Fibroblast of pulmonary artery (primary cell): ENCODE data around the gene C4BPA.

Source experiments
- DNase-seq: peaks from one replicate; pipeline ENCODE4 v3.0.0-alpha.2; 2010; ENCODE audit warnings: low read depth
- H3K4me3 ChIP-seq: replicated peaks from 2 replicates; pipeline ENCODE4 v1.5.1; 2011; ENCODE audit warnings: low read depth, mild to moderate bottlenecking, control low read depth, low read length, moderate library complexity
- CTCF ChIP-seq: IDR thresholded peaks from 2 replicates; pipeline ENCODE4 v1.5.1; 2011; ENCODE audit warnings: mild to moderate bottlenecking, control low read depth, low read length, inconsistent platforms; ENCODE audit errors: missing control alignments

The C4BPA gene

GRCh38 chr1:207102659-207103058, 1.4 kb upstream of the C4BPA start:
- DNase-seq, result no peak
- no peak overlapping the region for H3K4me3 ChIP-seq
- TF ChIP-seq CTCF, result no peak

- no peak for DNase-seq
- TF ChIP-seq CTCF, result no peak
- no peak overlapping the region for H3K4me3 ChIP-seq
Observed at GRCh38 chr1:207109004-207109403, 5.0 kb downstream of the C4BPA start.

- TF ChIP-seq CTCF, result no peak
- DNase-seq, result no peak
- no peak overlapping the region for H3K4me3 ChIP-seq
Observed at GRCh38 chr1:207112616-207113296, 8.7 kb downstream of the C4BPA start.

- H3K4me3 ChIP-seq, result no peak overlapping the region
- TF ChIP-seq CTCF, result no peak
- peak; percentile 23 for DNase-seq
Observed at GRCh38 chr1:207115269-207115668, 11.2 kb downstream of the C4BPA start.

- no peak for DNase-seq
- TF ChIP-seq CTCF, result no peak
- H3K4me3 ChIP-seq, result no peak overlapping the region
Observed at GRCh38 chr1:207124389-207124788, 20.4 kb downstream of the C4BPA start.

GRCh38 chr1:207128336-207128921, 24.4 kb downstream of the C4BPA start:
- DNase-seq, result no peak
- H3K4me3 ChIP-seq, result no peak overlapping the region
- no peak for TF ChIP-seq CTCF

- DNase-seq, result no peak
- no peak for TF ChIP-seq CTCF
- H3K4me3 ChIP-seq, result no peak overlapping the region
Observed at GRCh38 chr1:207129053-207129452, 25.0 kb downstream of the C4BPA start.
